ENCODE data around the gene SLC7A6OS.

SLC7A6OS gene

GRCh38 chr16:68349838-68350410 is 39.2 kb upstream of the SLC7A6OS start:
- Mint-ChIP-seq H3K4me1 (ENCODE audit: low read depth) (peaks cover 9% of the 10 kb centered on the region), H3K36me3 (ENCODE audit: low read depth) (peaks cover 73% of the 10 kb centered on the region), H3K27ac (no peak overlapping the region), H3K27me3 (ENCODE audit: low read depth) (no peaks in the 10 kb centered on the region), H3K9me3 (no peaks in the 10 kb centered on the region), H3K4me3 (no peak overlapping the region)
- DNase-seq (ENCODE audit: low spot score): no peak

- H3K4me1 Mint-ChIP-seq (ENCODE audit: low read depth): peaks cover 5% of the 10 kb centered on the region
- H3K27me3 Mint-ChIP-seq (ENCODE audit: low read depth): no peaks in the 10 kb centered on the region
- no peak for DNase-seq (ENCODE audit: low spot score)
- no peaks in the 10 kb centered on the region for H3K9me3 Mint-ChIP-seq
- H3K4me3 Mint-ChIP-seq: no peak overlapping the region
- no peak overlapping the region for H3K27ac Mint-ChIP-seq
- H3K36me3 Mint-ChIP-seq (ENCODE audit: low read depth): peaks cover 67% of the 10 kb centered on the region
Measured at GRCh38 chr16:68348639-68349445, 38.1 kb upstream of the SLC7A6OS start.

GRCh38 chr16:68347605-68348004 is 36.9 kb upstream of the SLC7A6OS start:
- H3K27ac Mint-ChIP-seq: no peak overlapping the region

GRCh38 chr16:68346892-68347480 is 36.2 kb upstream of the SLC7A6OS start:
- no peak overlapping the region for H3K4me3 Mint-ChIP-seq
- no peak overlapping the region for H3K27ac Mint-ChIP-seq

More at GRCh38 chr16:68347605-68348004, 36.9 kb upstream of the SLC7A6OS start:
- no peak for DNase-seq (ENCODE audit: low spot score)
- Mint-ChIP-seq H3K9me3 (no peaks in the 10 kb centered on the region), H3K4me1 (ENCODE audit: low read depth) (peaks cover 5% of the 10 kb centered on the region), H3K36me3 (ENCODE audit: low read depth) (peaks cover 57% of the 10 kb centered on the region), H3K27me3 (ENCODE audit: low read depth) (no peaks in the 10 kb centered on the region), H3K4me3 (no peak overlapping the region)

GRCh38 chr16:68345958-68346635 is 35.4 kb upstream of the SLC7A6OS start:
- DNase-seq (ENCODE audit: low spot score): no peak
- no peak overlapping the region for H3K27ac Mint-ChIP-seq
- no peaks in the 10 kb centered on the region for H3K27me3 Mint-ChIP-seq (ENCODE audit: low read depth)
- H3K36me3 Mint-ChIP-seq (ENCODE audit: low read depth): peaks cover 54% of the 10 kb centered on the region
- no peak overlapping the region for H3K4me3 Mint-ChIP-seq
- H3K9me3 Mint-ChIP-seq: no peaks in the 10 kb centered on the region
- H3K4me1 Mint-ChIP-seq (ENCODE audit: low read depth): peaks cover 5% of the 10 kb centered on the region

More at GRCh38 chr16:68346892-68347480, 36.2 kb upstream of the SLC7A6OS start:
- peaks cover 5% of the 10 kb centered on the region for H3K4me1 Mint-ChIP-seq (ENCODE audit: low read depth)
- no peak for DNase-seq (ENCODE audit: low spot score)
- peaks cover 57% of the 10 kb centered on the region for H3K36me3 Mint-ChIP-seq (ENCODE audit: low read depth)
- no peaks in the 10 kb centered on the region for H3K27me3 Mint-ChIP-seq (ENCODE audit: low read depth)
- no peaks in the 10 kb centered on the region for H3K9me3 Mint-ChIP-seq

GRCh38 chr16:68345351-68345810 is 34.6 kb upstream of the SLC7A6OS start:
- no peak overlapping the region for H3K4me3 Mint-ChIP-seq
- no peak for DNase-seq (ENCODE audit: low spot score)
- peaks cover 59% of the 10 kb centered on the region for H3K36me3 Mint-ChIP-seq (ENCODE audit: low read depth)

GRCh38 chr16:68344252-68344651 is 33.5 kb upstream of the SLC7A6OS start:
- Mint-ChIP-seq H3K27ac (no peak overlapping the region), H3K4me3 (no peak overlapping the region), H3K9me3 (no peaks in the 10 kb centered on the region), H3K36me3 (ENCODE audit: low read depth) (peaks cover 67% of the 10 kb centered on the region), H3K27me3 (ENCODE audit: low read depth) (no peaks in the 10 kb centered on the region), H3K4me1 (ENCODE audit: low read depth) (peaks cover 5% of the 10 kb centered on the region)
- DNase-seq (ENCODE audit: low spot score): no peak

More at GRCh38 chr16:68345351-68345810, 34.6 kb upstream of the SLC7A6OS start:
- Mint-ChIP-seq H3K4me1 (ENCODE audit: low read depth) (peaks cover 5% of the 10 kb centered on the region), H3K27me3 (ENCODE audit: low read depth) (no peaks in the 10 kb centered on the region), H3K9me3 (no peaks in the 10 kb centered on the region), H3K27ac (no peak overlapping the region)

- H3K9me3 Mint-ChIP-seq: no peaks in the 10 kb centered on the region
- peaks cover 5% of the 10 kb centered on the region for H3K4me1 Mint-ChIP-seq (ENCODE audit: low read depth)
- H3K27me3 Mint-ChIP-seq (ENCODE audit: low read depth): no peaks in the 10 kb centered on the region
- no peak overlapping the region for H3K4me3 Mint-ChIP-seq
- H3K27ac Mint-ChIP-seq: no peak overlapping the region
- DNase-seq (ENCODE audit: low spot score): no peak
- peaks cover 64% of the 10 kb centered on the region for H3K36me3 Mint-ChIP-seq (ENCODE audit: low read depth)
Measured at GRCh38 chr16:68343137-68343536, 32.4 kb upstream of the SLC7A6OS start.

- H3K9me3 Mint-ChIP-seq: no peaks in the 10 kb centered on the region
- H3K27ac Mint-ChIP-seq: no peak overlapping the region
- peaks cover 64% of the 10 kb centered on the region for H3K36me3 Mint-ChIP-seq (ENCODE audit: low read depth)
- DNase-seq (ENCODE audit: low spot score): no peak
- peaks cover 3% of the 10 kb centered on the region for H3K4me1 Mint-ChIP-seq (ENCODE audit: low read depth)
- H3K4me3 Mint-ChIP-seq: no peak overlapping the region
- H3K27me3 Mint-ChIP-seq (ENCODE audit: low read depth): no peaks in the 10 kb centered on the region
Measured at GRCh38 chr16:68342620-68343019, 31.9 kb upstream of the SLC7A6OS start.

- H3K27me3 Mint-ChIP-seq (ENCODE audit: low read depth): no peaks in the 10 kb centered on the region
- no peak overlapping the region for H3K4me3 Mint-ChIP-seq
- H3K27ac Mint-ChIP-seq: no peak overlapping the region
- H3K4me1 Mint-ChIP-seq (ENCODE audit: low read depth): no peaks in the 10 kb centered on the region
- no peak for DNase-seq (ENCODE audit: low spot score)
- no peaks in the 10 kb centered on the region for H3K9me3 Mint-ChIP-seq
- peaks cover 58% of the 10 kb centered on the region for H3K36me3 Mint-ChIP-seq (ENCODE audit: low read depth)
Measured at GRCh38 chr16:68339214-68339613, 28.5 kb upstream of the SLC7A6OS start.

GRCh38 chr16:68338326-68339119 is 27.8 kb upstream of the SLC7A6OS start:
- Mint-ChIP-seq H3K9me3 (no peaks in the 10 kb centered on the region), H3K4me1 (ENCODE audit: low read depth) (no peaks in the 10 kb centered on the region), H3K27ac (no peak overlapping the region), H3K27me3 (ENCODE audit: low read depth) (no peaks in the 10 kb centered on the region), H3K36me3 (ENCODE audit: low read depth) (peaks cover 61% of the 10 kb centered on the region), H3K4me3 (no peak overlapping the region)
- DNase-seq (ENCODE audit: low spot score): no peak

GRCh38 chr16:68335175-68335574 is 24.4 kb upstream of the SLC7A6OS start:
- no peaks in the 10 kb centered on the region for H3K27me3 Mint-ChIP-seq (ENCODE audit: low read depth)
- H3K9me3 Mint-ChIP-seq: no peaks in the 10 kb centered on the region
- no peak for DNase-seq (ENCODE audit: low spot score)
- H3K36me3 Mint-ChIP-seq (ENCODE audit: low read depth): peaks cover 59% of the 10 kb centered on the region
- no peak overlapping the region for H3K4me3 Mint-ChIP-seq
- peaks cover 13% of the 10 kb centered on the region for H3K4me1 Mint-ChIP-seq (ENCODE audit: low read depth)
- H3K27ac Mint-ChIP-seq: no peak overlapping the region

GRCh38 chr16:68332411-68333121 is 21.8 kb upstream of the SLC7A6OS start:
- Mint-ChIP-seq H3K4me3 (peak overlapping the region; percentile 70), H3K9me3 (no peaks in the 10 kb centered on the region), H3K4me1 (ENCODE audit: low read depth) (peaks cover 17% of the 10 kb centered on the region), H3K36me3 (ENCODE audit: low read depth) (peaks cover 48% of the 10 kb centered on the region), H3K27ac (peak overlapping the region; percentile 88), H3K27me3 (ENCODE audit: low read depth) (no peaks in the 10 kb centered on the region)
- peak; percentile 9 for DNase-seq (ENCODE audit: low spot score)

All from T-helper 2 cell treated with Interferon-gamma antibody and Interleukin-4, amounts not matched to agents 5 μg/mL and 100 μg/mL, for 36 hours (primary cell).